ENCODE data around the gene KRTCAP3. TPM values are rescaled to one million over a fixed set of nuclear protein-coding genes. Genes with fewer than 3 reads are reported as not detected.

Gene KRTCAP3, protein sequence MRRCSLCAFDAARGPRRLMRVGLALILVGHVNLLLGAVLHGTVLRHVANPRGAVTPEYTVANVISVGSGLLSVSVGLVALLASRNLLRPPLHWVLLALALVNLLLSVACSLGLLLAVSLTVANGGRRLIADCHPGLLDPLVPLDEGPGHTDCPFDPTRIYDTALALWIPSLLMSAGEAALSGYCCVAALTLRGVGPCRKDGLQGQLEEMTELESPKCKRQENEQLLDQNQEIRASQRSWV
- 0.46 TPM for polyA plus RNA-seq (2013, experiment 1 of 2)
- polyA plus RNA-seq (2013, experiment 2 of 2): 0.78 TPM

DNA sequence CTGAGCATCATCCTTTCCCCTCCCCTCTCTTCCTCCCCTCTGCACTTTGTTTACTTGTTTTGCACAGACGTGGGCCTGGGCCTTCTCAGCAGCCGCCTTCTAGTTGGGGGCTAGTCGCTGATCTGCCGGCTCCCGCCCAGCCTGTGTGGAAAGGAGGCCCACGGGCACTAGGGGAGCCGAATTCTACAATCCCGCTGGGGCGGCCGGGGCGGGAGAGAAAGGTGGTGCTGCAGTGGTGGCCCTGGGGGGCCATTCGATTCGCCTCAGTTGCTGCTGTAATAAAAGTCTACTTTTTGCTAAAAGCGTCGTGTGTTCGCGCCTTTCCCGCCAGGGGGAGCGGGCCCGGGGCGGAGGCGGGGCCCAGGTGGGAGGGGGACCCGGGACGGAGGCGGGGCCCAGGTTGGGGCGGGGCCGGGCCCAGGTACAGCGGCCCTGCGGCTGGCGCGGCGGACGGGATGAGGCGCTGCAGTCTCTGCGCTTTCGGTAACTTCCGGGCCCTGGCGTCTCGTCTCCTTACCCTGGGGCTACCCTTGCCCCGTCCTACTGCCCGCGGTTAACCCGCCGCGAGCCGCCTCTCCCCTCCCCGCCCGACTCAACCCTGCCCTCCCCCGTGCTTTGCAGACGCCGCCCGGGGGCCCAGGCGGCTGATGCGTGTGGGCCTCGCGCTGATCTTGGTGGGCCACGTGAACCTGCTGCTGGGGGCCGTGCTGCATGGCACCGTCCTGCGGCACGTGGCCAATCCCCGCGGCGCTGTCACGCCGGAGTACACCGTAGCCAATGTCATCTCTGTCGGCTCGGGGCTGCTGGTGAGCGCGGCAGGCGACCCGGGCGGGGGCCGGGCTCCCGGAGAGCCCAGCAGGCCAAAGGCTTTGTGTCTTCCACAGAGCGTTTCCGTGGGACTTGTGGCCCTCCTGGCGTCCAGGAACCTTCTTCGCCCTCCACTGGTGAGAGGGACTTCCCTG, at the start of gene KRTCAP3:
TSS of gene KRTCAP3 (plus strand) at position 424 of the 962 bp plus-strand sequence. CDS start at position 456, 32 bp downstream.
- Histone ChIP-seq H3K4me3 (ENCODE audit: insufficient read depth in 1 of 2, low read depth in 1 of 2, low read length in 2 of 2) (no peak within 1 kb of the TSS), H2BK5ac (ENCODE audit: low read depth, low read length, poor library complexity, severe bottlenecking) (no peak within 1 kb of the TSS), H3K27me3 (ENCODE audit: control insufficient read depth in 1 of 2, insufficient read depth in 1 of 2, low read length in 2 of 2) (no peaks in the 10 kb centered on the region), H3K4me2 (ENCODE audit: low read length, poor library complexity, severe bottlenecking) (no peak within 1 kb of the TSS), H3K9me3 (ENCODE audit: control insufficient read depth, low read length) (no peaks in the 10 kb centered on the region), H3K27ac (ENCODE audit: low read length, poor library complexity, severe bottlenecking) (no peak within 1 kb of the TSS), H3K4ac (ENCODE audit: low read depth in 1 of 2, low read length in 2 of 2) (no peak within 1 kb of the TSS), H3K4me1 (ENCODE audit: control insufficient read depth, insufficient read depth, low read depth, low read length) (peaks cover 6% of the 10 kb centered on the region), H3K18ac (ENCODE audit: low read depth in 1 of 2, low read length in 2 of 2) (no peak within 1 kb of the TSS), H3K36me3 (ENCODE audit: control insufficient read depth in 1 of 2, insufficient read depth in 2 of 2, low read depth in 1 of 2, low read length in 2 of 2) (peaks cover 63 to 75% of the 10 kb centered on the region in 2 experiments), H2AFZ (ENCODE audit: low read depth, low read length) (no peak within 1 kb of the TSS), H3K14ac (ENCODE audit: low read length in 2 of 2) (no peak within 1 kb of the TSS), H2AK5ac (ENCODE audit: low read length, severe bottlenecking) (no peak within 1 kb of the TSS), H2BK12ac (ENCODE audit: low read length in 2 of 2) (no peak within 1 kb of the TSS), H4K91ac (ENCODE audit: low read length) (no peak within 1 kb of the TSS), H4K8ac (ENCODE audit: low read length) (peak within 1 kb of the TSS; percentile 61), H2BK15ac (ENCODE audit: low read depth, poor library complexity, severe bottlenecking) (peak within 1 kb of the TSS; percentile 70), H3K23ac (ENCODE audit: low read length in 2 of 2) (no peak within 1 kb of the TSS), H3K79me1 (replicated peaks; ENCODE audit: low read length, poor library complexity, severe bottlenecking) (peaks cover under 1% of the 10 kb centered on the region), H3K9ac (ENCODE audit: low read length) (no peak within 1 kb of the TSS), H2BK120ac (ENCODE audit: low read depth, low read length) (no peak within 1 kb of the TSS)
- DNase-seq: no peak
- WGBS: 47% methylated on average over 71 of the region's 80 CpGs

GRCh38 chr2:27393225-27393624, 49.0 kb upstream of the KRTCAP3 start:
- Histone ChIP-seq H2BK5ac (ENCODE audit: low read depth, low read length, poor library complexity, severe bottlenecking) (no peak overlapping the region), H2BK15ac (ENCODE audit: low read depth, poor library complexity, severe bottlenecking) (no peak overlapping the region), H3K18ac (ENCODE audit: low read depth in 1 of 2, low read length in 2 of 2) (no peak overlapping the region), H3K14ac (ENCODE audit: low read length in 2 of 2) (no peak overlapping the region), H3K79me1 (replicated peaks; ENCODE audit: low read length, poor library complexity, severe bottlenecking) (peaks cover 6% of the 10 kb centered on the region), H3K4me3 (ENCODE audit: insufficient read depth in 1 of 2, low read depth in 1 of 2, low read length in 2 of 2) (no peak overlapping the region), H3K9ac (ENCODE audit: low read length) (no peak overlapping the region), H3K4ac (ENCODE audit: low read depth in 1 of 2, low read length in 2 of 2) (no peak overlapping the region), H3K4me2 (ENCODE audit: low read length, poor library complexity, severe bottlenecking) (no peak overlapping the region), H4K91ac (ENCODE audit: low read length) (no peak overlapping the region), H4K8ac (ENCODE audit: low read length) (no peak overlapping the region), H2AK5ac (ENCODE audit: low read length, severe bottlenecking) (no peak overlapping the region), H3K27me3 (ENCODE audit: control insufficient read depth in 1 of 2, insufficient read depth in 1 of 2, low read length in 2 of 2) (no peaks in the 10 kb centered on the region), H3K4me1 (ENCODE audit: control insufficient read depth, insufficient read depth, low read depth, low read length) (no peaks in the 10 kb centered on the region), H2BK12ac (ENCODE audit: low read length in 2 of 2) (no peak overlapping the region), H2AFZ (ENCODE audit: low read depth, low read length) (no peak overlapping the region), H3K23ac (ENCODE audit: low read length in 2 of 2) (no peak overlapping the region), H3K27ac (ENCODE audit: low read length, poor library complexity, severe bottlenecking) (no peak overlapping the region), H2BK120ac (ENCODE audit: low read depth, low read length) (no peak overlapping the region), H3K9me3 (ENCODE audit: control insufficient read depth, low read length) (no peaks in the 10 kb centered on the region), H3K36me3 (ENCODE audit: control insufficient read depth in 1 of 2, insufficient read depth in 2 of 2, low read depth in 1 of 2, low read length in 2 of 2) (peaks cover 7 to 11% of the 10 kb centered on the region in 2 experiments)
- WGBS: 96% methylated on average over 33 of the region's 33 CpGs
- no peak for DNase-seq

DNA sequence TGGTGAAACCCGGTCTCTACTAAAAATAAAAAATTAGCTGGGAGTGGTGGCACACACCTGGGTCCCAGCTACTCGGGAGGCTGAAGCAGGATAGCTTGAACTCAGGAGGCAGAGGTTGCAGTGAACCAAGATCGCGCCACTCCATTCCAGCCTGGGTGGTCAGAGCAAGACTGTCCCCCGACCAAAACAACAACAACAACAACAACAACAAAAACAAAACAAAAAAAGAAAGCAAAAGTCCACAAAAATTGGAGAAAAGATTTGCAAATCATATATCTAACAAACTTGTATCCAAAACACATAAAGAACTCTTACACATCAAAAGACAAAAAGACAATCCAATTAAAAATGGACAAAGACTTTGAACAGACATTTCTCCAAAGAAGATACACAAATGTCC, 43.2 kb upstream of the KRTCAP3 start:
- H2BK12ac ChIP-seq (ENCODE audit: low read length in 2 of 2): no peak overlapping the region
- peaks cover 4% of the 10 kb centered on the region for H3K4me1 ChIP-seq (ENCODE audit: control insufficient read depth, insufficient read depth, low read depth, low read length)
- no peak overlapping the region for H4K8ac ChIP-seq (ENCODE audit: low read length)
- H3K23ac ChIP-seq (ENCODE audit: low read length in 2 of 2): no peak overlapping the region
- no peak overlapping the region for H2AFZ ChIP-seq (ENCODE audit: low read depth, low read length)
- H3K18ac ChIP-seq (ENCODE audit: low read depth in 1 of 2, low read length in 2 of 2): no peak overlapping the region
- H2BK15ac ChIP-seq (ENCODE audit: low read depth, poor library complexity, severe bottlenecking): no peak overlapping the region
- no peak overlapping the region for H3K4me2 ChIP-seq (ENCODE audit: low read length, poor library complexity, severe bottlenecking)
- H3K9me3 ChIP-seq (ENCODE audit: control insufficient read depth, low read length): no peaks in the 10 kb centered on the region
- no peak overlapping the region for H4K91ac ChIP-seq (ENCODE audit: low read length)
- no peak overlapping the region for H2BK120ac ChIP-seq (ENCODE audit: low read depth, low read length)
- H3K4ac ChIP-seq (ENCODE audit: low read depth in 1 of 2, low read length in 2 of 2): no peak overlapping the region
- DNase-seq: no peak
- H3K36me3 ChIP-seq (ENCODE audit: control insufficient read depth in 1 of 2, insufficient read depth in 2 of 2, low read depth in 1 of 2, low read length in 2 of 2): peaks cover 0 to 5% of the 10 kb centered on the region in 2 experiments
- H2BK5ac ChIP-seq (ENCODE audit: low read depth, low read length, poor library complexity, severe bottlenecking): no peak overlapping the region
- H3K27me3 ChIP-seq (ENCODE audit: control insufficient read depth in 1 of 2, insufficient read depth in 1 of 2, low read length in 2 of 2): no peaks in the 10 kb centered on the region
- no peak overlapping the region for H3K9ac ChIP-seq (ENCODE audit: low read length)
- no peak overlapping the region for H3K4me3 ChIP-seq (ENCODE audit: insufficient read depth in 1 of 2, low read depth in 1 of 2, low read length in 2 of 2)
- H3K79me1 ChIP-seq (replicated peaks; ENCODE audit: low read length, poor library complexity, severe bottlenecking): no peaks in the 10 kb centered on the region
- no peak overlapping the region for H3K27ac ChIP-seq (ENCODE audit: low read length, poor library complexity, severe bottlenecking)
- 96% methylated on average over 5 of the region's 5 CpGs for WGBS
- no peak overlapping the region for H2AK5ac ChIP-seq (ENCODE audit: low read length, severe bottlenecking)
- no peak overlapping the region for H3K14ac ChIP-seq (ENCODE audit: low read length in 2 of 2)
